PC-9 (cell line): ENCODE data around the gene CFAP119.

Experiments
- EZH2 ChIP-seq: fragments of 200-600 bp; sonication (generic); IDR thresholded peaks from 2 replicates; pipeline ENCODE4 v1.8.0; 2017; ENCODE audit warnings: antibody characterized with exemption, low read depth
- TF ChIP-seq, protein P1 (sequence below): fragments of 200-600 bp; sonication (generic); conservative IDR thresholded peaks from 2 replicates; pipeline ENCODE4 v1.6.1; 2017; ENCODE audit warnings: mixed run types, antibody characterized with exemption, mild to moderate bottlenecking, moderate library complexity

DNA sequence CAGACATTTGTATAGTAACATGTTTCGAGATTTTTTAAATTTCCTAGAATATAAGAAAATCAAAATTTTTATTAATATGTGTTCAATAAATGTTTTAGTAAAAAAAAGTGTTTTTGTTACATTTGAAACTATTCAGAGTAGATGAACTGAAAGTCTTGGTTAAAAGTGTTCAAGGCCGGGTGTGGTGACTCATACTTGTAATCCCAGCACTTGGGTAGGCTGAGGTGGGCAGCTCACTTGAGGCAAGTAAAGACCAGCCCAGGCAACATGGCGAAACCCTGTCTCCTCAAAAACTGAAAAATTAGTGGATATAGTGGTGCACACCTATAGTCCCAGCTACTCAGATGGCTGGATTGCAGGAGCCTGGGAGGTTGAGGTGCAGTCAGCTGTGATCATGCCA is 30.5 kb downstream of the CFAP119 start:
- TF ChIP-seq, protein P1, sequence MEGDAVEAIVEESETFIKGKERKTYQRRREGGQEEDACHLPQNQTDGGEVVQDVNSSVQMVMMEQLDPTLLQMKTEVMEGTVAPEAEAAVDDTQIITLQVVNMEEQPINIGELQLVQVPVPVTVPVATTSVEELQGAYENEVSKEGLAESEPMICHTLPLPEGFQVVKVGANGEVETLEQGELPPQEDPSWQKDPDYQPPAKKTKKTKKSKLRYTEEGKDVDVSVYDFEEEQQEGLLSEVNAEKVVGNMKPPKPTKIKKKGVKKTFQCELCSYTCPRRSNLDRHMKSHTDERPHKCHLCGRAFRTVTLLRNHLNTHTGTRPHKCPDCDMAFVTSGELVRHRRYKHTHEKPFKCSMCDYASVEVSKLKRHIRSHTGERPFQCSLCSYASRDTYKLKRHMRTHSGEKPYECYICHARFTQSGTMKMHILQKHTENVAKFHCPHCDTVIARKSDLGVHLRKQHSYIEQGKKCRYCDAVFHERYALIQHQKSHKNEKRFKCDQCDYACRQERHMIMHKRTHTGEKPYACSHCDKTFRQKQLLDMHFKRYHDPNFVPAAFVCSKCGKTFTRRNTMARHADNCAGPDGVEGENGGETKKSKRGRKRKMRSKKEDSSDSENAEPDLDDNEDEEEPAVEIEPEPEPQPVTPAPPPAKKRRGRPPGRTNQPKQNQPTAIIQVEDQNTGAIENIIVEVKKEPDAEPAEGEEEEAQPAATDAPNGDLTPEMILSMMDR: no peak
- TF ChIP-seq EZH2: no peak
